ENCODE measurements around the gene SLC25A24.

GRCh38 chr1:108211014-108211413 is 10.9 kb upstream of the SLC25A24 start:
- TF ChIP-seq, protein P1, sequence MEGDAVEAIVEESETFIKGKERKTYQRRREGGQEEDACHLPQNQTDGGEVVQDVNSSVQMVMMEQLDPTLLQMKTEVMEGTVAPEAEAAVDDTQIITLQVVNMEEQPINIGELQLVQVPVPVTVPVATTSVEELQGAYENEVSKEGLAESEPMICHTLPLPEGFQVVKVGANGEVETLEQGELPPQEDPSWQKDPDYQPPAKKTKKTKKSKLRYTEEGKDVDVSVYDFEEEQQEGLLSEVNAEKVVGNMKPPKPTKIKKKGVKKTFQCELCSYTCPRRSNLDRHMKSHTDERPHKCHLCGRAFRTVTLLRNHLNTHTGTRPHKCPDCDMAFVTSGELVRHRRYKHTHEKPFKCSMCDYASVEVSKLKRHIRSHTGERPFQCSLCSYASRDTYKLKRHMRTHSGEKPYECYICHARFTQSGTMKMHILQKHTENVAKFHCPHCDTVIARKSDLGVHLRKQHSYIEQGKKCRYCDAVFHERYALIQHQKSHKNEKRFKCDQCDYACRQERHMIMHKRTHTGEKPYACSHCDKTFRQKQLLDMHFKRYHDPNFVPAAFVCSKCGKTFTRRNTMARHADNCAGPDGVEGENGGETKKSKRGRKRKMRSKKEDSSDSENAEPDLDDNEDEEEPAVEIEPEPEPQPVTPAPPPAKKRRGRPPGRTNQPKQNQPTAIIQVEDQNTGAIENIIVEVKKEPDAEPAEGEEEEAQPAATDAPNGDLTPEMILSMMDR (IDR thresholded peaks at IDR 0.05): no peak
- TF ChIP-seq EZH2phosphoT487 (IDR thresholded peaks at IDR 0.05) (no peak), EZH2 (IDR thresholded peaks at IDR 0.05) (no peak)

All from neural progenitor cell (in vitro differentiated cells).